ENCODE measurements around the gene RPS3. TPM values are rescaled to one million over a fixed set of nuclear protein-coding genes. Genes with fewer than 3 reads are reported as not detected.

Gene RPS3
- total RNA-seq, 1 experiment from 2014 or later = 6,280 TPM

DNA sequence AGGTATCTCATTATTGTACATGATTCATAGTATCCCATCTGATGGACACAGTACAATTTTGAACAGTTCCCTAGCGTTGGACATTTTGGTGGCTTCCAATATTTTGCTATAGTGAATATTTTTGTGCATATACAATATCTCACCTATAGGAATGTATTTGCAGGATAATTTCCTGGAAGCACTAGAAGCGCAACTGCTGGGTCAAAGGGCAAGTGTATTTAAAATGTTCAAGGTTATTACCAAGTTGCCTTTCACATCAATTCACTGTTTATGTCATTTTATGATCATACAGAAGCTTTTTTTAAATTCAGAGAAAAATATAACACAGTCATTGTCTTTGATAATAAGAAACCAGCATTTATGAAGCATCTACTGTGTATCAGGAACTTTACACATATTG, 19.1 kb upstream of the RPS3 start:
- H3K4me3 Mint-ChIP-seq (ENCODE audit: unreplicated experiment) = no peak overlapping the region
- peaks cover 15% of the 10 kb centered on the region for H3K36me3 Mint-ChIP-seq (ENCODE audit: insufficient read depth, unreplicated experiment)
- H3K4me1 Mint-ChIP-seq (ENCODE audit: low read depth, unreplicated experiment) = peaks cover 45% of the 10 kb centered on the region
- H3K4me3 ChIP-seq (ENCODE audit: low read depth, low read length) = no peak overlapping the region
- H3K27me3 Mint-ChIP-seq (ENCODE audit: insufficient read depth, unreplicated experiment) = no peaks in the 10 kb centered on the region
- POLR2A ChIA-PET = interaction anchor here (0.9 to 1.5 kb wide), 6 partner anchors 13 to 49 kb away, joined by 3 to 21 read pairs (median 4); partner anchors contain the start of gene ARRB1
- peak overlapping the region; percentile 97 for H3K27ac Mint-ChIP-seq (ENCODE audit: unreplicated experiment)
- no peaks in the 10 kb centered on the region for H3K36me3 ChIP-seq (ENCODE audit: control insufficient read depth, insufficient read depth, low read length)
- intact Hi-C loops (cut with micrococcal nuclease; ENCODE audit: unreplicated experiment) = loop anchor here (1.0 kb wide), 3 partner anchors 8 to 37 kb away; no protein-coding TSS in a partner anchor
- CTCF ChIA-PET = interaction anchor here (0.6 to 3.9 kb wide), 13 partner anchors 8 to 234 kb away, joined by 3 to 35 read pairs (median 5); partner anchors contain the start of gene ARRB1
- DNase-seq = no peak
- TF ChIP-seq, protein P1, sequence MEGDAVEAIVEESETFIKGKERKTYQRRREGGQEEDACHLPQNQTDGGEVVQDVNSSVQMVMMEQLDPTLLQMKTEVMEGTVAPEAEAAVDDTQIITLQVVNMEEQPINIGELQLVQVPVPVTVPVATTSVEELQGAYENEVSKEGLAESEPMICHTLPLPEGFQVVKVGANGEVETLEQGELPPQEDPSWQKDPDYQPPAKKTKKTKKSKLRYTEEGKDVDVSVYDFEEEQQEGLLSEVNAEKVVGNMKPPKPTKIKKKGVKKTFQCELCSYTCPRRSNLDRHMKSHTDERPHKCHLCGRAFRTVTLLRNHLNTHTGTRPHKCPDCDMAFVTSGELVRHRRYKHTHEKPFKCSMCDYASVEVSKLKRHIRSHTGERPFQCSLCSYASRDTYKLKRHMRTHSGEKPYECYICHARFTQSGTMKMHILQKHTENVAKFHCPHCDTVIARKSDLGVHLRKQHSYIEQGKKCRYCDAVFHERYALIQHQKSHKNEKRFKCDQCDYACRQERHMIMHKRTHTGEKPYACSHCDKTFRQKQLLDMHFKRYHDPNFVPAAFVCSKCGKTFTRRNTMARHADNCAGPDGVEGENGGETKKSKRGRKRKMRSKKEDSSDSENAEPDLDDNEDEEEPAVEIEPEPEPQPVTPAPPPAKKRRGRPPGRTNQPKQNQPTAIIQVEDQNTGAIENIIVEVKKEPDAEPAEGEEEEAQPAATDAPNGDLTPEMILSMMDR (IDR thresholded peaks at IDR 0.05; ENCODE audit: insufficient read depth in 1 of 2, low read depth in 1 of 2, low read length in 1 of 2, severe bottlenecking in 1 of 2, unreplicated experiment in 1 of 2) = no peak
- no peaks in the 10 kb centered on the region for H3K27me3 ChIP-seq (replicated peaks; ENCODE audit: control insufficient read depth, insufficient read depth, low read length)
- no peaks in the 10 kb centered on the region for H3K9me3 ChIP-seq
- no peaks in the 10 kb centered on the region for H3K9me3 Mint-ChIP-seq (ENCODE audit: unreplicated experiment)
- peaks cover 60% of the 10 kb centered on the region for H3K4me1 ChIP-seq
- no TSS peak for BruUV-seq (replicated peaks)

DNA sequence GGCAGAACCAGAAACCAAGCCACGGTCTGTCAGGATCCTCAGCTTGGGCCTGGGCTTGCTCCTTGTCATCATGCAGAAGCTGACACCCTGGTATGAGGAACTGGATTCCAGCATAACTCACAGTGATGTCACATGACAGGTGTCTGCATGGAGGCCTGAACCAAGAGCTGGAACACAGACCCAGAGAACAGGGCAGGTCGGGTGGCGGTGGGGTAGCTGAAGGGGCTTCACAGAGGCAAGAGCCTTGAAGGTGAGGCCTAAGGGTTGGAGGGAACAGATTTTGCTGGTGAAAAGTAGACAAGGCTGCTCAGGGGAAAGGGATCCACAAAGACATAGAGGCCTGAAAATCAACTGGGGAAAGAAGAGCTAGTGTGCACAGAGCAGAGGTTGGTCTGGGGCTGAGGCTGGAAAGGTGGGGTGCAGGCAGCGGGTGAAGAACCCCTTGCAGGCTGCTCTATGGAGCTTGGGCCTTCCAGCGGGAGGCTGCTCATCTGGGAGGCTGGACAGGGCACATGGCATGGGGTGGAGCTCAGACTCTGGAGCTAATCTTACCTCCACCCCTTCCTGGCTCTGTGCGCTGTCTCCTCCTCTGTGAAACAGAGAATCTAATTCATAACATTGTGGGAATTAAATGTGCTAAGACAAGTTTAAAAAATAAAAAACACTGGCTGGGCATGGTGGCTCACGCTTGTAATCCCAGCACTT, 18.4 kb upstream of the RPS3 start:
- TF ChIP-seq, protein P1 (IDR thresholded peaks at IDR 0.05; ENCODE audit: insufficient read depth in 1 of 2, low read depth in 1 of 2, low read length in 1 of 2, severe bottlenecking in 1 of 2, unreplicated experiment in 1 of 2) = no peak
- Histone ChIP-seq H3K4me1 (peaks cover 57% of the 10 kb centered on the region), H3K27me3 (replicated peaks; ENCODE audit: control insufficient read depth, insufficient read depth, low read length) (no peaks in the 10 kb centered on the region), H3K4me3 (ENCODE audit: low read depth, low read length) (no peak overlapping the region), H3K36me3 (ENCODE audit: control insufficient read depth, insufficient read depth, low read length) (no peaks in the 10 kb centered on the region), H3K9me3 (no peaks in the 10 kb centered on the region)
- H3K27me3 Mint-ChIP-seq (ENCODE audit: insufficient read depth, unreplicated experiment) = no peaks in the 10 kb centered on the region
- ChIA-PET CTCF (interaction anchor here (0.5 to 3.9 kb wide), 16 partner anchors 8 to 234 kb away, joined by 3 to 35 read pairs (median 4); partner anchors contain the start of gene ARRB1), POLR2A (interaction anchor here (0.6 to 1.6 kb wide), 12 partner anchors 9 to 54 kb away, joined by 3 to 21 read pairs (median 6); partner anchors contain the start of gene ARRB1)
- peak; percentile 85 to 90 for DNase-seq
- H3K9me3 Mint-ChIP-seq (ENCODE audit: unreplicated experiment) = no peaks in the 10 kb centered on the region
- peaks cover 17% of the 10 kb centered on the region for H3K36me3 Mint-ChIP-seq (ENCODE audit: insufficient read depth, unreplicated experiment)
- H3K4me3 Mint-ChIP-seq (ENCODE audit: unreplicated experiment) = peak overlapping the region; percentile 66
- peak overlapping the region; percentile 97 for H3K27ac Mint-ChIP-seq (ENCODE audit: unreplicated experiment)
- intact Hi-C loops (cut with micrococcal nuclease; ENCODE audit: unreplicated experiment) = loop anchor here (1.0 kb wide), 3 partner anchors 9 to 38 kb away; no protein-coding TSS in a partner anchor
- H3K4me1 Mint-ChIP-seq (ENCODE audit: low read depth, unreplicated experiment) = peaks cover 39% of the 10 kb centered on the region
- BruUV-seq (replicated peaks) = TSS peak; percentile 90

DNA sequence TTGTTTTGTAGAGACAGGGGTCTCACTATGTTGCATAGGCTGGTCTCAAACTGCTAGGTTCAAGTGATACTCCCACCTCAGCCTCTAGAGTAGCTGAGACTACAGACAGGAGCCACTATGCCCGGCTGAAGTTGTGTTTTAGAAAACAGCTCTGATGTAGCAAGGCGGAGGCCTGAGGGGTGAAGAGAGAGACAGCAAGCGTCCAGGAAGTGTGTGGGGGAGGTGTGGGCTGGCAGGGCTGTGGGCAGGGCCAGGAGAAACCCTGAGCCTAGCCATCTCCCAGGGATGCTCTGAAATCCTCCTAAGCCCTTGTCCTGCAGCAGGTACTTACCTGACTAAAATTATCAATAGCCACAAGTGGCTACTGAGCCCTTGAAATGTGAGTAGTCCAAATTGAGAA, 16.1 kb upstream of the RPS3 start:
- Mint-ChIP-seq H3K4me1 (ENCODE audit: low read depth, unreplicated experiment) (peaks cover 29% of the 10 kb centered on the region), H3K27me3 (ENCODE audit: insufficient read depth, unreplicated experiment) (no peaks in the 10 kb centered on the region), H3K36me3 (ENCODE audit: insufficient read depth, unreplicated experiment) (peaks cover 27% of the 10 kb centered on the region), H3K4me3 (ENCODE audit: unreplicated experiment) (no peak overlapping the region), H3K9me3 (ENCODE audit: unreplicated experiment) (no peaks in the 10 kb centered on the region), H3K27ac (ENCODE audit: unreplicated experiment) (peak overlapping the region; percentile 85)
- Histone ChIP-seq H3K36me3 (ENCODE audit: control insufficient read depth, insufficient read depth, low read length) (no peaks in the 10 kb centered on the region), H3K27me3 (replicated peaks; ENCODE audit: control insufficient read depth, insufficient read depth, low read length) (no peaks in the 10 kb centered on the region), H3K4me3 (ENCODE audit: low read depth, low read length) (no peak overlapping the region), H3K9me3 (0 out of 2 replicates have a peak, but pooled peaks cover 2% of the 10 kb centered on the region), H3K4me1 (peaks cover 66% of the 10 kb centered on the region)
- BruUV-seq (replicated peaks) = no TSS peak
- intact Hi-C loops (cut with micrococcal nuclease; ENCODE audit: unreplicated experiment) = no loop called here
- DNase-seq = peak in 1 of 2 experiments; percentile 57
- ChIA-PET POLR2A (no interaction called here), CTCF (interaction anchor here (0.8 to 3.9 kb wide), 6 partner anchors 11 to 141 kb away, joined by 3 to 35 read pairs (median 10); partner anchors contain the start of gene ARRB1)
- TF ChIP-seq, protein P1 (IDR thresholded peaks at IDR 0.05; ENCODE audit: insufficient read depth in 1 of 2, low read depth in 1 of 2, low read length in 1 of 2, severe bottlenecking in 1 of 2, unreplicated experiment in 1 of 2) = no peak

Measured in Caco-2 (cell line).